GM12878 (cell line): ENCODE results near the gene LARGE1. TPM values are rescaled to one million over a fixed set of nuclear protein-coding genes. Genes with fewer than 3 reads are reported as not detected.

Source experiments
- ATAC-seq: fragments of 200-7000 bp; cut with Tn5 transposase; 3 replicates; pipeline ENCODE4 v1.9.1; 2020; ENCODE audit warnings: mild to moderate bottlenecking, moderate library complexity
- BruUV-seq: library from RNA; stranded (reverse); fragments of 400-500 nt; replicated peaks from 2 replicates; lab custom pipeline; 2021; lab: Mats Ljungman, UMichigan
- CTCF ChIA-PET: fragments of 300-600 bp; sonication (Branson Sonifier 250); formaldehyde crosslinking; extraction: SDS; loops from one replicate; lab custom pipeline; 2021; ENCODE audit warnings: inconsistent platforms; lab: Yijun Ruan, JAX
- POLR2A ChIA-PET: fragments of 350-600 bp; formaldehyde crosslinking; extraction: SDS; loops from one replicate; lab custom pipeline; 2021; ENCODE audit warnings: inconsistent platforms; lab: Charles Lee
- RAD21 ChIA-PET: fragments of 300-600 bp; sonication (Branson Sonifier 250); formaldehyde crosslinking; loops from one replicate; lab custom pipeline; 2023; ENCODE audit warnings: antibody characterized with exemption; ENCODE audit not compliant: unreplicated experiment; lab: Charles Lee
- SMC1A ChIA-PET: fragments of 300-600 bp; sonication (Branson Sonifier 250); formaldehyde crosslinking; loops from one replicate; lab custom pipeline; 2023; ENCODE audit not compliant: unreplicated experiment, uncharacterized antibody; lab: Charles Lee
- DNase-seq: peaks from one replicate; pipeline ENCODE4 v3.0.0-alpha.2; 2011; ENCODE audit warnings: low read depth, low spot score
- FAIRE-seq: peaks from 3 replicates; lab custom pipeline; 2011; peaks lifted over from hg19 to GRCh38; lab: Jason Lieb, UNC
- H2AFZ ChIP-seq: 2 replicates; pipeline ENCODE4 v1.6.0; 2011; ENCODE audit warnings: low read depth, low read length, control low read depth; ENCODE audit not compliant: control insufficient read depth
- H3K27ac ChIP-seq: 2 replicates; pipeline ENCODE4 v1.5.1; 2011; ENCODE audit warnings: control low read depth; ENCODE audit not compliant: control insufficient read depth, insufficient read depth
- H3K27me3 ChIP-seq, 2 experiments: replicated peaks in 1 of 2; 2 replicates each; pipeline versions ENCODE4 v1.6.0 to v1.6.1; 2011; ENCODE audit warnings: low read length in 1 of 2; ENCODE audit not compliant: control insufficient read depth in 2 of 2, insufficient read depth in 2 of 2
- H3K36me3 ChIP-seq, 2 experiments: 2 replicates each; pipeline ENCODE4 v1.5.1; 2011; ENCODE audit warnings: low read length in 1 of 2; ENCODE audit not compliant: control insufficient read depth in 2 of 2, insufficient read depth in 2 of 2
- H3K4me1 ChIP-seq: 2 replicates; pipeline ENCODE4 v1.6.1; 2011; ENCODE audit warnings: mild to moderate bottlenecking, low read length, moderate library complexity, mixed read lengths; ENCODE audit not compliant: control insufficient read depth, insufficient read depth
- H3K4me2 ChIP-seq: 2 replicates; pipeline ENCODE4 v1.6.0; 2011; ENCODE audit warnings: control low read depth; ENCODE audit not compliant: control insufficient read depth, insufficient read depth
- H3K4me3 ChIP-seq: fragments of 200-600 bp; sonication (generic); 2 replicates; pipeline ENCODE4 v1.5.1; 2016
- H3K79me2 ChIP-seq: 2 replicates; pipeline ENCODE4 v1.6.0; 2011; ENCODE audit warnings: low read length; ENCODE audit not compliant: control insufficient read depth, insufficient read depth
- H3K9ac ChIP-seq: 2 replicates; pipeline ENCODE4 v1.8.0; 2011; ENCODE audit warnings: low read length, control low read depth, mixed read lengths; ENCODE audit not compliant: control insufficient read depth, insufficient read depth
- H3K9me3 ChIP-seq: replicated peaks from 3 replicates; pipeline ENCODE4 v1.5.1; 2011; ENCODE audit warnings: mild to moderate bottlenecking, low read length; ENCODE audit not compliant: control insufficient read depth, insufficient read depth
- H4K20me1 ChIP-seq: 2 replicates; pipeline ENCODE4 v1.6.0; 2011; ENCODE audit not compliant: control insufficient read depth, insufficient read depth
- ATF2 ChIP-seq: IDR thresholded peaks from 2 replicates; pipeline ENCODE4 v1.6.1; 2012; ENCODE audit warnings: low read length, inconsistent platforms
- BACH1 ChIP-seq: fragments of 450-650 bp; IDR thresholded peaks from 2 replicates; pipeline ENCODE4 v1.6.1; 2017; ENCODE audit warnings: mild to moderate bottlenecking, borderline replicate concordance
- CBX3 ChIP-seq: fragments of 200-600 bp; sonication (generic); IDR thresholded peaks from 2 replicates; pipeline ENCODE4 v1.6.1; 2016; ENCODE audit warnings: low read depth, borderline replicate concordance
- CEBPB ChIP-seq, 2 experiments: fragments of 150-350 bp in 1 of 2; IDR thresholded peaks; 2 replicates each; pipeline ENCODE4 v1.6.1; 2012 to 2014; ENCODE audit warnings: low read depth in 2 of 2, low read length in 2 of 2, borderline replicate concordance in 1 of 2, inconsistent platforms in 1 of 2
- FOXM1 ChIP-seq: IDR thresholded peaks from 2 replicates; pipeline ENCODE4 v1.6.1; 2012; ENCODE audit warnings: low read depth, mild to moderate bottlenecking, inconsistent platforms, low read length, moderate library complexity
- MEF2B ChIP-seq: fragments of 450-650 bp; IDR thresholded peaks from 2 replicates; pipeline ENCODE4 v1.6.1; 2018; ENCODE audit warnings: mild to moderate bottlenecking, moderate library complexity; ENCODE audit not compliant: partially characterized antibody, poor library complexity, severe bottlenecking
- PAX8 ChIP-seq: fragments of 450-650 bp; IDR thresholded peaks from 2 replicates; pipeline ENCODE4 v1.6.1; 2017; ENCODE audit warnings: mild to moderate bottlenecking, moderate library complexity
- RAD51 ChIP-seq: fragments of 450-650 bp; IDR thresholded peaks from 2 replicates; pipeline ENCODE4 v1.6.1; 2016; ENCODE audit warnings: moderate library complexity, mild to moderate bottlenecking, inconsistent platforms
- SIN3A ChIP-seq: IDR thresholded peaks from 2 replicates; pipeline ENCODE4 v1.6.1; 2012; ENCODE audit warnings: low read depth, low read length, improper control_type of control experiment
- SUZ12 ChIP-seq: fragments of 200-600 bp; sonication (generic); IDR thresholded peaks from one replicate; pipeline ENCODE4 v1.6.1; 2018; ENCODE audit warnings: antibody characterized with exemption, mild to moderate bottlenecking; ENCODE audit not compliant: unreplicated experiment
- TARDBP ChIP-seq: IDR thresholded peaks from 2 replicates; pipeline ENCODE4 v1.6.1; 2016; ENCODE audit warnings: borderline replicate concordance
- YY1 ChIP-seq: IDR thresholded peaks from 2 replicates; pipeline ENCODE4 v1.6.1; 2011; ENCODE audit warnings: low read depth, mild to moderate bottlenecking, low read length
- ZBED1 ChIP-seq: IDR thresholded peaks from 2 replicates; pipeline ENCODE4 v1.6.1; 2016; ENCODE audit warnings: borderline replicate concordance
- ZSCAN29 ChIP-seq: fragments of 450-650 bp; IDR thresholded peaks from 2 replicates; pipeline ENCODE4 v1.6.1; 2017; ENCODE audit warnings: mild to moderate bottlenecking, moderate library complexity
- ZZZ3 ChIP-seq: IDR thresholded peaks from 2 replicates; pipeline ENCODE4 v1.6.1; 2011; ENCODE audit warnings: low read depth; ENCODE audit not compliant: control insufficient read depth, insufficient read length
- WGBS: methylation state at CpG from one replicate; pipeline ENCODE4 v1.1.6; 2016; ENCODE audit warnings: low lambda C conversion rate; ENCODE audit not compliant: insufficient replicate concordance, insufficient coverage; ENCODE audit errors: missing lambda C conversion rate; 5-methylcytosine and 5-hydroxymethylcytosine counted together
- in situ Hi-C: fragments of 300-500 bp; cut with MboI; formaldehyde crosslinking; loops from 9 replicates; pipeline ENCODE4 v1.14.3; 2018; ENCODE audit warnings: mixed read lengths
- intact Hi-C: fragments of 100-400 bp; cut with micrococcal nuclease; formaldehyde crosslinking; loops from one replicate; pipeline ENCODE4 v1.14.2; 2022; ENCODE audit not compliant: unreplicated experiment
- polyA plus RNA-seq, 11 experiments: library from polyadenylated mRNA; depleted of rRNA in 4 of 11; unstranded in 6 of 11; stranded (reverse) in 5 of 11; fragments of >200 nt; fragmentation: Nextera tagmentation in 4 of 11; fragmentation: Illumina TruSeq in 1 of 11; extraction: Ambion mirVana in 4 of 11; extraction: Trizol in 1 of 11; gene quantifications; 1 replicate in 1 of 11; 2 replicates in 10 of 11; pipeline versions ENCODE4 v1.2.1 to v1.2.3, GENCODE V29; 2011 to 2016; ENCODE audit warnings: inconsistent platforms in 2 of 11, missing spikeins in 2 of 11, low read depth in 1 of 11
- total RNA-seq, 4 experiments: library from RNA; depleted of rRNA in 3 of 4; stranded (reverse); fragments of >200 nt in 3 of 4; fragmentation: Illumina TruSeq in 1 of 4; extraction: Trizol in 1 of 4; gene quantifications; 2 replicates each; pipeline versions ENCODE4 v1.2.1 to v1.2.3, GENCODE V29; 2013 to 2021
- TF ChIP-seq, protein P1 (sequence below): IDR thresholded peaks from 2 replicates; pipeline ENCODE4 v1.6.1; 2011; ENCODE audit warnings: low read depth, mild to moderate bottlenecking, low read length, moderate library complexity, borderline replicate concordance; ENCODE audit errors: extremely low read depth

LARGE1 gene
- total and polyA plus RNA-seq, 10 of the 15 experiments (the other 5 are each of a cell fraction or from before 2014, with no cell fraction given) = 3.2 to 41.4 (median 17.3) TPM

DNA sequence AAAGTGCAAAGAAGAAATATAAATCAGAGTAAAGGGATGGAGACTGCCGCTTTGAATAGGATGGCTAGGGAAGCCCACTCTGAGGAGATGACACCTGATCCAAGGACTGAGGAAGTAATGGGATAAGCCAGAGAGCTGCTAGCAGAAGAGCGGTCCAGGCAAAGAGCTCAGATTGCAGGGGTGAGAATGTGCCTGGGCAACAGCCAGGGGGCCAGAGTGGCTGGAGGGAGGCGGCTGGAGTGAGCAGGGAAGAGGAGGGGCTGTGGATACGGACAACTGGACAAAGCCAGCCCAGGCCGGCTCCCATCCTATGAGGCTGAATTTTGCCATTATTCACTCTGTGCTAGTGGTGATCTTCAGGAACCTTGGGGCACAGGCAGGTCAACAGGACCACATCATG lies 501.8 kb downstream of the LARGE1 start:
- Histone ChIP-seq H3K9me3 (no peaks in the 10 kb centered on the region; the same call in 2 of the 3 replicates), H3K4me3 (no peak overlapping the region), H3K27ac (no peak overlapping the region), H3K27me3 (no peaks in the 10 kb centered on the region), H3K4me2 (no peak overlapping the region), H3K4me1 (no peaks in the 10 kb centered on the region), H2AFZ (no peak overlapping the region), H3K9ac (no peak overlapping the region), H4K20me1 (no peaks in the 10 kb centered on the region), H3K36me3 (no peaks in the 10 kb centered on the region), H3K79me2 (no peaks in the 10 kb centered on the region)
- ATAC-seq (no peak), FAIRE-seq (no peak), DNase-seq (no peak)
- no peak for TF ChIP-seq FOXM1
- TF ChIP-seq YY1 = no peak
- TF ChIP-seq ZZZ3 = no peak
- no peak for TF ChIP-seq CEBPB (IDR thresholded peaks at IDR 0.05; ENCODE audit: borderline replicate concordance in 1 of 2, low read depth in 2 of 2, low read length in 2 of 2)
- no peak for TF ChIP-seq PAX8
- TF ChIP-seq MEF2B = no peak
- TF ChIP-seq ZBED1 = no peak
- TF ChIP-seq, protein P1, sequence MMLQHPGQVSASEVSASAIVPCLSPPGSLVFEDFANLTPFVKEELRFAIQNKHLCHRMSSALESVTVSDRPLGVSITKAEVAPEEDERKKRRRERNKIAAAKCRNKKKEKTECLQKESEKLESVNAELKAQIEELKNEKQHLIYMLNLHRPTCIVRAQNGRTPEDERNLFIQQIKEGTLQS = no peak
- no peak for TF ChIP-seq BACH1
- no peak for TF ChIP-seq TARDBP
- TF ChIP-seq SIN3A = no peak
- no peak for TF ChIP-seq ATF2
- no peak for TF ChIP-seq RAD51
- no peak for TF ChIP-seq SUZ12
- no peak for TF ChIP-seq CBX3
- TF ChIP-seq ZSCAN29 = no peak
- 97% methylated on average over 5 of the region's 5 CpGs for WGBS
- intact Hi-C loops = no loop called here
- POLR2A ChIA-PET = interaction anchor here (0.6 kb wide), 1 partner anchor 205 kb away, joined by 4 read pairs; no protein-coding TSS in a partner anchor
- RAD21 ChIA-PET = no interaction called here
- no TSS peak for BruUV-seq
- in situ Hi-C loops = no loop called here
- CTCF ChIA-PET = no interaction called here
- SMC1A ChIA-PET = no interaction called here
